COLO668 (cell line): ENCODE data around the gene DLG4.
"Not testable (repeated sequence)": the region's sequence is repeated elsewhere in the genome, so short reads cannot be mapped to it uniquely, and the experiment has no call there.

ENCODE experiments used
- DNase-seq: peaks from one replicate; lab custom pipeline; 2025; ENCODE audit not compliant: unreplicated experiment; lab: John Stamatoyannopoulos, UW

Gene DLG4

DNA sequence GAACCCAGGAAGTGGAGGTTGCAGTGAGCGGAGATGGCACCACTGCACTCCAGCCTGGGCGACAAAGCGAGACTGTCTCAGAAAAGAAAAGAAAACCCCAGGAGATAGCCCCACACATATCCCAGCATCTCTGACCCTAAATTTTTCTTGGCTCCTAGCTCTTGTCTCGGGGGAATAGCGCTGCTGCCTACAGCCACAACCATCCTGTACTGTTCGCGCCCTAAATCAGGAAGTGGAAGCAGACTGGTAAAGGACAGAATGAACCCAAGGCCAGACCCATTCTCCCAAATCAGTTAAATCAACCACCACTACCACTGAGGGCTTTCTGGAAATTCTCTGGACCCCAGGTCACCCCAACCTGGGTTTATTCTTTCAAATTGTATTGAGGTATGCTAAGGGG is 30.2 kb upstream of the DLG4 start:
- DNase-seq = no peak

DNA sequence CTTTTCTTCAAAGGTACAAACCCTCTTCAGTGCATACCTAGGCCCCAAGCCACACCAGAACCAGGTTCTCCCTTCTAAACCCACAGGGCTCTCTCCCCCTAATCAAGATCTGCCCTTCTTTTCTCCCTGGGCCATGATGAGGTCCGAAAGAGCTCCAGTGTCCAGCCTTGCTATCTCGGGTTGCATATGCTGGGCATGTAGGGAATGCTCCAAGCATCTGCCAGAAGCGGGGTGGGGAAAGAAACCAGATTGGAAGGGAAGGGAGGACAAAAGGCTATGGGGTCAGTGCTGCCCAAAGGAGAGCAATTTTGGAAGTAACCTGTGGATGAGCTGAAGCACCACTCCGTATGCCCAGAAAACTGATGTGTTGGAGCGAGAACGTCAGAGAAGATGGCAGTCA is 29.6 kb upstream of the DLG4 start:
- DNase-seq = no peak

DNA sequence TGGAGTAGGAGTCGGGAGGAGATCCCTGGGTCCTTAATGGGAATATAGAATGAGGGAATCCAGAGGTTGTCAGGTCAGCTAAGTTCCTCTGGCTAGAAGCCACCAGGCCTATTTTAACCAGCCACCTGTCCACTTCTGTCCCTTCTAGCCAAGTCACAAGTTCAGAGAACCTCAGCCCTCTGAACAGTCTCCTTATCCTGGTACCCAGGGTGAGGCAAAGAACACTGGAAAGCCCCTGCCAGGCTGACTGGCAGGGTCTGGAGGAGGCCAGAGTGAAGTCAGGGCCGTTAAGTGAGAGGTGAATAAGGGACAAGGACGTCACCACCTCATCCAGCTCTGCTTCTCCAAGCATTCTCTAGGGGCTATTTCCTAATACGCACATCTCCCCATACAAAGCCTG is 29.2 kb upstream of the DLG4 start:
- no peak for DNase-seq

DNA sequence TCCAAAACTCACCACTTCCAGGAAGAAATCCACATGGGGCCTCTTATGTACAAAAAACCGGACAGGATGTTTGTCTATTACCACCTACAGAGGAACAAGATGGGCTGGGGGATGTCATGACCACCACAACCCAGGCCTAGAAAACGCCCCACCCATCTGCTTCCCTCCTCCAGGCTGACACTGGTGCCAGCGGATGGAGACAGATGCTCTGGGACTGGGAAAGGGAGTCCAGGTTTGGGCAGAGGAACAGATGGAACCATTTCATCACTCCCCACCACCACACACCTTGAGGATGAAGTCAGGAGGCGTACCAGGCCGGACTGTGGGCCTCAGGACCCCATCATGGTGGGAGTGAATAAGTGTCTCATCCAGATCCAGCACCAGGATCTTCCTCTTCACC is 27.1 kb upstream of the DLG4 start:
- DNase-seq = no peak

DNA sequence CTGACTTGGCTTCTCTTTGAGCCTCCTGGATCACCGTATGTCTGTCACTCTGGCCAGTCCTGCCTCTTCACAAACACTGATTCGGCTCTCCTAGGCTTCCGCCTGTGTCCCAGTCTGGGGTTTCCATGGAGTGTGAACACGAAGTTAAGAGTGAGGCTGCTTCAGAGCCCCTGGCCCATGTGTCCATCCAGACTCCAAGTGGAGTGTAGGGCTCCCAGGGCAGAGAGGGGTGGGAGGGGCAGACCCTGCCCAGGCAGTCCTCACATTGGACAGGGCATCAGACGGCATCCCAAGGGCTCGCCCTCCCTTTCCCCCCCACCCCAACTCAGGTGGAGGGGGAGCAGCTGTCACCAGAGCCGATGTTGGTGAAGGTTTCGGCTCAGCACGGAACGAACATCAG is 24.2 kb upstream of the DLG4 start:
- not testable (repeated sequence) for DNase-seq

DNA sequence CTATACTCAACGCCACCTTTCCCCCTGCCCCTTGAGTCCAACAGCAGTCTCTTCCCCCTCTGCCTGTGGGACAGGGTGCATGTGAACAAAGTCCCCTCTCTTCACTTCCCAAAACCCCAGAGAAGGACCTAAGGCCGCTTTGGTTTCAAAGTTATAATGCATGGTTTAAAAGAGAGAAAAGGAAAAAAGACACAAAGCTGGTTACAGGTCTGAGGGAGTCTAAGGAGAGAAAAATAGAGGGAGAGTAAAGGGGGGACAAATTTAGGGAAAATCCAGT is 23.8 kb upstream of the DLG4 start:
- DNase-seq = no peak

DNA sequence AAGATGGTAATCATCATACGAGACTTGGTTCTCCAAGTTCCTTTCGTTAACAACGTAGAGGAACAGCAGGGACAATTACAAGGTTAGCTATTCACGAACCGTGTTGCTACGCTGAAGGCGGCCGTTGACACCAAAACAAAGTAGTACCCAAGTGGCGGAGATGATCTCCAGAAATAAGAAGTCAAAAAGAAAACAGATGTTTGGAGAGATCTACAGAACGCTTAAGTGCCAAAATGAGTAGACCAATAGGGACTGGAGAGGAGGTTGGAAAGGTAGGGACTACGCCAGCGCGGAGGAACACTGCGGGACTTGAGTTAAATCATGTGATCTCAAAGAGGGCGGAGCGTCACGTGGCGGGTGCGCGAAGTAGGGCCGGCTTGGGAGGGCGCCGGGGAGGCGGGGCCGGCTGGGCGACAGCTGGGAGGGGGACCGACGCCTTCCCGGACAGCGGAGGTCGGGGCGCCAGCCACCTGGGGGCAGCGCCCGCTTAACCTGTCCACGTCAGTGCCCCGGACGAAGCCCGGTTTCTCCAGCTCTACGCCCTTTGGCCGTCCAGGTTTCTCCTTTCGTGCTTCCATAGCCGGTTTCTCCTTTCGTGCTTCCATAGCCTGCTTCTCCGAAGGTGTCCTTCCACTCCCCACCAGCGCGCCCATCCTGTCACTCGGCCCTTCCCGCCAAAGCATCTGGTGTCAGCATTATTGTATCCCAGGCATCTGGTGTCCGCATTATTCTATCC is 23.2 kb upstream of the DLG4 start:
- DNase-seq = peak; percentile 94

DNA sequence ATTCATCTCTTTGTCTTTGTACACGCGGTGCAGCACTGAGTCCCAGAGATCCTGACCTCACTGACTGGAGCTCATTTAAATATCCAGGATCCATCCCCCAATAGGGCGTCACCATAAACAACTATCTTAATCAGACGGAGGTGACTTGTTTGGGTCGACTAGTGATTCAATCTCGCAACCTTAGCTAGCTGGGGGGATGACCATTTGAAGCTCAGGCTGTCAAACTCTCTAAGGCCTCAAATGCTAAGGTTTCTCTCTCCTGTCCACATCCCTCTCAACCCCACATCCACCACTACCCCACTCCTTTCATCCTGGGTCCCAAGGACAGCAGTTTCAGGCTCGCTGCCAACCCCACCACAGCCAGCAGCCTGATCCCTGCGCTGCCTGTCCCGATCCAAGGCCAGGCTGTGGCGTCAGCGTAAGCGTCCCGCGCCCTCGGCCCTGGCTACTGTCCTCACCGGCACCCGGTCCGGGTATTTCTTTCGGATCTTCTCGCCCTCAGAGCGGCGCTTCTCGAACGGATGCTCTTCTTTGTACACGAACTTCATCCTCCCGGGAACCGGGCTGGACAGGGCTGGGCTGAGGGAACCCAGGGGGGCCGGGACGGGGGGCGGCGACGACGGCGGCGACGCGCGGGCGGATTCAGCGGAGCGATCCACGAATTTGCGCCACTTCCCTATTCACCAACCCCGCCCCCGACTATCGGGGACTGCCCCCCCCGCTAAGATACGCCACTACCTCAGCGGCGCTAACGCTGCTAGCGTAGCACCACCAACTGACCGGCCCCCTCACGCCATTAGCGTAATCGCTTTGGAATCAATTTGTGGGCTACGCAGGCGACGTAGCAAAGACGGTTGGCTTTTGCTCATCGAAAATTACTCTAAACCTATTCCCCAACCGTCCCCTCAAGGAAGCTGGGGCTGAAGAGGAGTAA is 22.4 kb upstream of the DLG4 start, which contains the start of gene GABARAP:
GABARAP (minus strand) TSS at position 667 of the 934 bp plus-strand sequence; CDS start at position 548, 119 bp downstream.
- peak; percentile 82 for DNase-seq

DNA sequence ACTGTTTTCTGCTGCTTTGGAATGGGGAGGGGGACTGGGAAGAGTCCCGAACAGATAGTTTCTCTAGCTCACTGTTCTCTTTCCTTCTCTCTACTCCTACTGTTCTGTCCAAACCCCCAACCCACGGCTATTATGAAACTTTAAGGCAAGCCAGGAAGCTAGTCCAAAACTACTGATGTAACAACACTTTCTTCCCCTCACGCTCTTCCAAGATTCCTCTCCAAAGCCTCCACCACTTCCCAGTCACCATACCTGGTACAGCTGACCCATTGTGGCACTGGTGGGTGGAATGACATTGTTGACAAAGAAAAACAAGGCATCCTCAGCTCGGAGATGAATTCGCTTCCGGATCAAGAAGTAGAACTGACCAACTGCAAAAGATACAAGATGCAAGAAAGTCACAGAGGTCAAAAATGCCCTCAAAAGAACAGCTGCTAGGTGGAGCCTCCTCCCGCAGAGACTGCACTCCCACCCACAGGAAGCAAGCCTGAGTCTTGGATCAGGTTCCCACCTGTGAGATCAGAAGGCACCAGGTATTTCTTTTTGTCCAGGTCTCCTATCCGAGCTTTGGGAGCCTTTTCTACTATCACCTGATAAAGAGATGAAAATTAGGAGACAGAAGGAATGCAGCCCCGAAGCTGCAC is 21.6 kb upstream of the DLG4 start:
- DNase-seq = peak; percentile 26

DNA sequence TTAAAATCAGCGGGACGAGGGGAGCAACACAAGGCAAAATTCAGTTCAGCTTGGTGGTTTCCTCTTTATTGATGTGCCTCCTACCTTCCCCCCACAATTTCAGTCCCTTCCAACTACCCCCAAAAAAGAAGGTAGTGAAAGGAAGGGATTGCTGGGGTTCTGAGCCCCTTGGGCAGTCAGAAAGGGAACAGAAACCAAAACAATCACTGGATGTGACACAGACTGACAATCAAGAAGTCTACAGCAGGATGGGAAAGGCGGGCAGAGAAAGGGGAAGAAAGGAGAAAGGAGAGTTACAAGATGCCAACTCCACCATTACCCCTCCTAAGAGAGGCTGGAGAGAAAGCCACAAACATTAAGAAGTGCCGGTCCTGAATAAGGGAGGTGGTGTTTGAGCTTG is 20.7 kb upstream of the DLG4 start:
- no peak for DNase-seq

DNA sequence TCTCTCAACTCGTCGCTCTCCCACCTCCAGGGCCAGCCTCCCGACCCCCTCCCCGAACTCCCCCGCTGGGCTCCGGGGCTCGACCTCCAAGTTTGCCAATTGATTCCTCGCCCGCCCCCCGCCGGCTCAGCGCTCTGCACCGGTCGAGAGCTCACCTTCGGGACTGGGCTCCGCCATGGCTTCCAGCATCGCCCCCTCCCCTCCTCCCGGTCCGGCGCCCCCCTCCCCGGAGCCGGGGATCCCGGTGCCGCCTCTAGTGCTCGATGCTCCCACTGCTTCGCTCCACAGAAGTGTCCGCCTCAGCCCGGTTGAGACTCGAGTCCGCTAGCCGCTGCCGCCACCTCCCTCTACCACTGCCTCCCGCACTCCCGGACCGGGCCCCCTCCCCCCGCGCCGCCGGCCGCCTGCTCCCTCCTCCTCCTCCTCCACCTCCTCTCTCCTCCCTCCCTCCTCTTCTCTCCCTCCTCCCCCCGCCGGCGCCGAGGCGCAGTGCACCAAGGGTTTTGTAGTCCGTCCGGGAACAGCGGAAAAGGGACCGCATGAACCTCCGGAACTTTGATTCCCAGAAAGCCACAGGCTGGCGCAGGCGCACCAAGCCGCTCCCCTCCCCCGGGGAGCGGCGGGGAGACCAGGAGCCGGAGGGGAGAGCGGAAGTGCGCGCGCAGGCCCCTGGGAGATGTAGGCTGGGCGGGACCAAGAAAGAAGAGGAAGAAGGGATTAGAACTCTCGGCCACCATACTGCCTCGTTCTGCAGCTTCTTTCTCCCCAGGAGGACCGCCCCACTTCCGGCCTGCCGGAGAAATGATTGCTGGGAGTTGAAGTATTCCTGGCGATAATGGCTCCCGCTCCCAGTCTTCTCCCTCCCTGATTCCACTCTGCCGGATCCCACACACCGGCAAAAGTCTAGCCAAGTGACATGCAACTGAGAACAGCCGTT is 19.7 kb upstream of the DLG4 start, which contains the start of gene PHF23:
PHF23 (minus strand) TSS at position 367 of the 937 bp plus-strand sequence; CDS start at position 189, 178 bp downstream.
- peak; percentile 96 for DNase-seq

DNA sequence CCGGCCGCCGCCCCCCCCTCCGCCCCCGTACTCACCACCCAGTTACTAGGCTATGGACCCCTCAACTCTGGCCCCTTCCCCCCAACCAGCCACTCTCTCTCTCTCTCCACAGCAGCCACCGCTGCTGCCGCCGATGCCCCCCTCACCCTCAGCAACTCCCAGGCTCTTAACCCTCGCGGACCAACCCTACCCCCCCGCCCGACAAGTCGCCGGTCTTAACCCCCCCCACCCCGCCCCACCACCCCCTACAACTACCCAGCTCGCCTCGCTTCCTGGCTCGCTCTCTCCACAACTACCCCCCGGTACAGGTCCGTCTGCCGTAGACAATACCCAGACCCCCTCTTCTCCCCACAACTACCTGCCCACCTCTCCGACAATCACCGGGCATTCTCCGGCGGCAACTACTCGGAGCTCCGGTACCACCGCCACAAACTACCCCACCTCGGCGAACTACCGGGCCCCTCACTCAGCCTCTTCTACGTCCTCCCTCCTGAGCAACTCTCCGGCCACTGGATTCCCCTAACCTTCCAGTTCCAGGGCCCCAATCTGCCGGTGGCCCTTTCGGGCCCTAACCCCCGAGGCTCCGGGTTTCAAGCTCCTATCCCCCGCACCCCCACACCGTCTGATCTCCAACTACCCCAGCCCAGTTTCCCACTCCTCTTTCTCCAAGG is 18.9 kb upstream of the DLG4 start:
- peak; percentile 22 for DNase-seq

DNA sequence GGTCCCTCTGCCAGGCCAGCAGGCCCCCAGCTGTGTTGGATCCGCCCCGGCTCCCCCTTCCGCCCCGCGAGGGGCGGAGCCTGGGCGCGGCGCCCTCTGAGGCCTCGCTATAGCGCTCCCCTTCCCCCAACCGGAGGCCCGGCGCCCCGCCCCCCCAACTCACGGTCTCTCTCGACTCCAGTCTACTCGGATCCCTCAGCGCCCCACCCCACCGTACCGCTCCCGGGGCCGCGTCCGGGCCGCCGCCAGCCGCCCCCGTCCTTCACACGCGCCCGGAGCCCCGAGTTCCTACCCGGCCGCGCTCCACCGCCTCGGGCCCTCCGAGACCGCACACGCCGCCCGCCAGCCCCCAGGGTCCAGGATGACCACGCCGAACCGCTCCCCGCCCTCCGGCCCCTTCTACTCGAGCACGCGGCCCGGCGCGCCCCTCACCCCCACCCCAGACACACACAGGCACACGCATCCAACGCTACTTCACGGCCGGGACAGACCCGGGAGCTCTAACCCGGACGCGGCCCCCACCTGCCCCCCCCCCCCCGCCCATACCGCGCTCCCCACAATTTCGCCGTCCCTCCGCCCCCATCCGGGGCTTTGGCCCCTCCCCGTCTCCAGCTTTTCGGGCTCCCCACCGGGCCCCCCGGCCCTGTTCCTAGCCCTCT is 18.3 kb upstream of the DLG4 start:
- peak; percentile 64 for DNase-seq

DNA sequence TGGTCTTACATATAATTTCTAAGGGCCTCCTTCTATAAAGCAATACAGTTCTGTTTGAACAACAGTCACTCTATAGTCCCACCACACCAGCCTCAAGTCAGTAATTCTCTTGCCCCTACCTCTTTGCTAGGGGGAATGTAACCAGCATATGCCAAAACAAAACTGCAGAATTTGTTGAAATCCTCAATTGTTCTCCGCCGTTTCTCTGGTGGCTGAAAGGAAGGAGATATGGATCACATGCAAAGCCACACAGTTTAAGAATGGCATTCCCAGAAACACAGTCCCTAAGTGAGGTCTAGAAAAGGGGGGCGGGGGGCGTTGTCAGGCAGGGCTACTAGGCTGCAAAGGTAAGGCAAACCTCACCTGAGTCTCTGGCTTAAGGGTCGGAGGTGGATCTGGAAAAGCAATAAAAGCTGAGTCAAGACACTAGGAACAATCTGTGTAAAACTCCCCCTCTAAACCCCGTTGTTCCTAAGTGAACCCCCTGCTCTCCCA is 17.7 kb upstream of the DLG4 start:
- DNase-seq = no peak

DNA sequence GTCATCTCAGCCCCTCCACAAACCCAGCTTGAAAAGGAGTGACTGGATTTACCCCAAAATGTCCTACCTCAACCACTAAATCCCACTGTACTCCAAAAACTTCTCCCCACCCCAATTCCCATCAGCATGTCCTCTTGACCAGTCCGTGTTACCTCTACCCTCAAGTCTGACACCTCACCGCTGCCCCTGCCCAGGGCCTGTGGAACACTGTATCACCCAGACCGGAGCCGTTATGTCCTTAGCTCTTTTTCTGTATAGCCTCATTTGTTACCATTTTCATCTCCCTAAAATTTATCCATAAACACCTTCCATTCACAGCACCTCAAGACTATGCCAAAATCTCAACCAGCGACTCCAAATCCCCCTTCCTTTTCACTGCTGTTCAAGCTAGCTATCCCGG is 17.2 kb upstream of the DLG4 start:
- DNase-seq = no peak

DNA sequence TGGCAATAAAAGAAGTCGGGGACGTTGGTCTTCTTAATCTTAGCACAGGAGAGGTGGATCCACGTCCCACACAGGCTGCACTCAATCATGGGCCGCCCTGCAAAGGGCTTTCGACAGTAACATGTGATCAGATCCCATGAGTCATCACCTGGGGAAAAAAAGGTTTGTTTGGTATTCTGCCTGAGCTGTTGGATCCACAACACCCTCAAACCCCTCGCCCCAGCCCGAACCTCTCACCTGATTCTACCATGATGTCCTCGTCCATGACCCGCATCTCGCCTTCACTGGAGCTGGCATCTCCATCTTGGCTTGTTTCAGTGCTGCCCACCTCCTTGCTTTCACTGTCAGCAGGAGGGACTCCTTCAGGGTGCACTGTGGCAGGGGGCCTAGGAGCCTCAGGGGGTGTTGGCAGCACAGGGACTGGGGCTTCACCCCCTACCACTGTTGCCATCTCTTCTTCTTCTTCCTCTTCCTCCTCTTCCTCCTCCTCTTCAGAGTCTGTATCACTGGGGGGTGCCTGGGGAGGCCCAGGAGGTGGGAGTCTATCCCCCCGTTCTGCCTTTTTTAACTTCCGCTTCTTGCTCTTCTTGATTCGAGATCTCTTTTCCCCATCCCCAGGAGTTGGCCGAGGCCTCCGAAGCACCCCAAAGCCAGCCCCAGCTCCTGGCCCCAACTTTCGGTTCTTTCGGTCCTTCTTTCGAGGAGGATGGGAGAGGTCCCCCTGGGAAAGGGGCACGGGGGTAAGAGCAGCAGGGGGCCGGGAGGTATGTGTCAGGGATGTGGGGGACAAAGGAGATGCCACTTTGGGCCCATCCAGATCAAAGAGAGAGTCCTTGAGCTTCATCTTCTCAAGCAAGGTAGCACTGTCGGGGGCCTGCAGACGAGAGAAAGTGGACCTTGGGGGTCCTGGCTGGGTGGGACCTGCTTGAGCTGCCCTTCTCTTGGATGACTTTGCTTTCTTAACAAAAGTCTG is 16.3 kb upstream of the DLG4 start:
- no peak for DNase-seq

DNA sequence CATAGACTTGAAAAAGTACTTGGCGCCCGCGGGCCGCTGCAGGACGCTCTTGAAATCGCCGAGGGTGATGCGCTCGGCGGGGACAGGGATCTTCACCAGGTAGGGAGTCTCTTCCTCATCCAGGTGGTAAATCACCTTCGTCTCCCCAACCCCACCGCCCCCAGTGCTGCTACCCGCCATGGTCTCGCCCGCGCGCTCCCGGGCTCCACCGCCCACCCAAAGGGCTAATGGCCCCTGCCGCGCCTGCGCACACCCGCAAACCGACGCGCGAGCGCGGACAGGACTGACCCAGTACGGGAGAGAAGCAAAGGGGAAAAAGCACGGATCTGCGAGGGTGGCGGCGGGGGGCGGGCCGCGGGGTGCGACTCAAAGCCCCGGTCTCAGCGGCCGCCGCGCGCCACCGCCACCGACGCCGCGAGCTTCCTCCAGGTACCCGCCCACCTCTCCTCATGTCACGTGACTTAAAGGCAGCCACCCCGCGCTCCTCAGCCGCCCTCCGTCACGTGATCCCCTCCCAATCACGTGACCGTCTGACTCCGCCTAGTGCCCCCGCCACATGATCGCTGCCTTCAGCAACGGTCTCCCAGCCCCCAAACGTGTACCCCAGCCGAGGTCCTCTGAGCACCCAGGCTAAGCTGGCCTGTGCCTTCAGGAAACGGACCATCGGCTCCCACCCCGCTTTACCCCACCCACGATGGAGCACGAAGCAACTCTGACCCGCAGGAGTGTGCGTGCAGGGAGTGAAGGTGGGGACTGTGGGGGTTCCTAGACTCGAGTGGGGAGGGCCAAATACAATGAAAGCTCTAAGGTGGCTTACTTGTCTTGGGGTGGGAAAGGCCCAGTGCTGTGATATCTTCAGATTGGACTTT is 14.7 kb upstream of the DLG4 start, which contains the start of gene DVL2:
DVL2 (minus strand) TSS at position 435 of the 869 bp plus-strand sequence; CDS start at position 180, 255 bp downstream.
- peak; percentile 87 for DNase-seq
